Ectodermal cell (in vitro differentiated cells): ENCODE results near the gene KRTAP10-3.
"Not testable (repeated sequence)": the region's sequence is repeated elsewhere in the genome, so short reads cannot be mapped to it uniquely, and the experiment has no call there.

Source experiments
- H3K27ac ChIP-seq: 2 replicates; pipeline ENCODE4 v1.7.0; 2013; ENCODE audit warnings: mild to moderate bottlenecking, low read depth, low read length; ENCODE audit not compliant: insufficient read depth, poor library complexity, severe bottlenecking
- H3K27me3 ChIP-seq: 2 replicates; pipeline ENCODE4 v1.7.0; 2013; ENCODE audit warnings: mild to moderate bottlenecking, low read length; ENCODE audit not compliant: insufficient read depth, control insufficient read depth, poor library complexity, severe bottlenecking
- H3K36me3 ChIP-seq: one replicate; pipeline ENCODE4 v1.7.0; 2013; ENCODE audit warnings: low read length; ENCODE audit not compliant: control insufficient read depth, insufficient read depth
- H3K4me1 ChIP-seq: one replicate; pipeline ENCODE4 v1.7.0; 2013; ENCODE audit warnings: low read length; ENCODE audit not compliant: control insufficient read depth, insufficient read depth
- H3K4me3 ChIP-seq: 2 replicates; pipeline ENCODE4 v1.7.0; 2013; ENCODE audit warnings: low read depth, low read length, control low read depth; ENCODE audit not compliant: insufficient read depth
- H3K9me3 ChIP-seq: 2 replicates; pipeline ENCODE4 v1.7.0; 2013; ENCODE audit warnings: mild to moderate bottlenecking, low read length, moderate library complexity; ENCODE audit not compliant: control insufficient read depth
- WGBS, 2 experiments: methylation state at CpG; one replicate each; pipeline ENCODE4 v1.1.7; 2013; ENCODE audit warnings: missing lambda C conversion rate in 2 of 2; 5-methylcytosine and 5-hydroxymethylcytosine counted together

The KRTAP10-3 gene

GRCh38 chr21:44589586-44590305, 31.2 kb upstream of the KRTAP10-3 start:
- Histone ChIP-seq H3K27ac (no peak overlapping the region), H3K27me3 (no peaks in the 10 kb centered on the region), H3K9me3 (no peaks in the 10 kb centered on the region), H3K4me3 (no peak overlapping the region), H3K4me1 (peaks cover 12% of the 10 kb centered on the region), H3K36me3 (no peaks in the 10 kb centered on the region)
- 93% methylated on average over 24 of the region's 24 CpGs for WGBS, 2 experiments

GRCh38 chr21:44589094-44589493, 30.5 kb upstream of the KRTAP10-3 start:
- Histone ChIP-seq H3K27ac (no peak overlapping the region), H3K9me3 (no peaks in the 10 kb centered on the region), H3K27me3 (no peaks in the 10 kb centered on the region), H3K4me3 (no peak overlapping the region), H3K36me3 (no peaks in the 10 kb centered on the region), H3K4me1 (peaks cover 13% of the 10 kb centered on the region)
- WGBS, 2 experiments = 95 to 98% methylated on average over 2 of the region's 2 CpGs

DNA sequence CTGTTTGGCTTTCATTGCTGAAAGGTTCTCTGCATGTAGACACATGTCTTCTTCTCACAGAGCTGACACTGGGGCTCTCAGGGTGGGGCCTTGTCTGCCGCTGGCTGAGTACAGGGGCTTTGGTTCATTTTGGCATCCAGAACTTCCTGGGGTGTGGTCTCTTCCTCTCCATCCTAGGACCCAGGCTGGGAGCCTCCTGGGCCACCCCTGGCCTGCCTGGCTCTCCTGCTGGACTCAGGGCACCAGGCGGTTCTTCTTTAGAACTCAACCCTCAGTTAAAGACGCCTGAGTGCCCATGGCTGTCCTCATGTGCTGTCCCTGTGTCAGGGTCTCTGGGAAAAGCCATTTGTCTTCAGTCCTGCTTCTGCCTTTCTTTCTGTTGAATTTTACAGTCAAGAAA, 27.3 kb upstream of the KRTAP10-3 start:
- no peak overlapping the region for H3K4me3 ChIP-seq
- no peaks in the 10 kb centered on the region for H3K27me3 ChIP-seq
- peaks cover 4% of the 10 kb centered on the region for H3K4me1 ChIP-seq
- 91 to 95% methylated on average over 3 of the region's 3 CpGs for WGBS, 2 experiments
- H3K36me3 ChIP-seq = no peaks in the 10 kb centered on the region
- no peak overlapping the region for H3K27ac ChIP-seq
- H3K9me3 ChIP-seq = no peaks in the 10 kb centered on the region

DNA sequence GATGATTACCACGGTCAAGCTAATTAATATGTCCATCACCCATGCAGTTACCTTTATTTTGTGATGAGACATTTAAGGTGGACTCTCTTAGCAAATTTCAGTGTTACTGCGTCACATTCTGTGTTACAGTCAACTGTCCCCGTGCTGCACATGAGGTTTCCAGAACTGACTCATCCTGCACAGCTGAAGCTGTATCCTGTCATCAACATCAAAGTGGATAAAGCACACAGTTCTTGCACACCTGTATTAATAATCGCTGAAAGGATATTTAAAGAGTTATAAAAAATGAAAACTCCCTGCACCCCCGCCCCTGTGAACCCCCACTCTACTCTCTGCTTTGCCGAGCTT, 25.2 kb upstream of the KRTAP10-3 start:
- WGBS, 2 experiments = 93% methylated on average over 5 to 6 of the region's 6 CpGs
- no peaks in the 10 kb centered on the region for H3K36me3 ChIP-seq
- no peak overlapping the region for H3K4me3 ChIP-seq
- no peaks in the 10 kb centered on the region for H3K9me3 ChIP-seq
- no peak overlapping the region for H3K27ac ChIP-seq
- peaks cover 4% of the 10 kb centered on the region for H3K4me1 ChIP-seq
- H3K27me3 ChIP-seq = no peaks in the 10 kb centered on the region

DNA sequence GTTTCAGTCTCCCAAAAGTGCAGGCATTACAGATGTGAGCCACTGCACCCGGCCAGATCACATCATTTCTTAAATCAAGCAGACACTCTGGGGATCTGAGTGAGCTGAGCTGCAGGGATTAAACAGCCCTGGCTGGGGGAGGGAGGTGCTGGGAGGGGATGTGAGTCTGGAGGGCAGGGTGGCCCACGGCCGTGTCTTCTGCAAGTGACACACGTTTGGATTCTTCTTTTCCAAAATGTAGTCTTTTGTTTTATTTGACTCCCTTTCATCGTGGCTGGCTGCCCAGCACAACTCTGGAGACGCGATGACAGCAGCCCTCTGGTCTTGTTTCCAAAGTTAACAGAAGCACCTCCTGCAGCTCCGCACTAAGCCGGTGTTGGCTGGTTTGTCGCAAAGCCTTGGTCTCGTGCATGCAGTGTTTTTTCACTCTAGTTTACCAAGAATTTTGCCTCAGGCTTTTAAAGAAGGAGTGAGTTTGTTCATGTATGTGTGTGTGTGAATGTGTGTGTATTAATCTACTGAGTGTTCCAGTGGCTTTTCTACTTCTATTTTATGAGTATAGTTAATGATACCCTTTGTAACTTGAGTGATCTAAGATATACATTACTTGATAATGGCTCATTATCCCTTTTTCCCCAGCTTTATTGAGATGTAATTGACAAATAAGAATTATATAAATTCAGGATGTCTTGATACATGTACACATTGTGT, 24.6 kb upstream of the KRTAP10-3 start:
- 21 to 23% methylated on average over 11 of the region's 11 CpGs for WGBS, 2 experiments
- no peaks in the 10 kb centered on the region for H3K27me3 ChIP-seq
- H3K36me3 ChIP-seq = no peaks in the 10 kb centered on the region
- H3K9me3 ChIP-seq = no peaks in the 10 kb centered on the region
- peak overlapping the region; percentile 50 for H3K27ac ChIP-seq
- no peak overlapping the region for H3K4me3 ChIP-seq
- peaks cover 4% of the 10 kb centered on the region for H3K4me1 ChIP-seq

DNA sequence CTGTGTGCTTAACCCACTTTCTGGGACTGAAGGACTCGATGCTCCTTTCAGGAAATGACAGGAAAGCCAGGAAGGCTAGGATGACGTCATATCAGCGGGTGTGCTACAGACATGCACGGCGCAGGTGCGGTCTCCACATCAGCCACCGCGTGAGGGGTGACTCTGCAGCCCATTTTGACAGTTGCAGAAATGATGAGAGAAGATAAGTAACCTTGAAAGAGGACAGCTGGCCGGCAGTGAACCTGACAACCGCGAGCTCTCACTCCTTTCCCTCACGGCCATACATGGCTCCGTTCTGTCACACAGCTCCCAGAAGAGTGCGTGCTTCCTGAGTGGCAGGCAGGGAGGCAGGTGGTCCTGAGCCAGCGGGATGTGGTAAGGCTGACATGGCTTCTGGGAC, 23.5 kb upstream of the KRTAP10-3 start:
- WGBS, 2 experiments = 88 to 89% methylated on average over 15 of the region's 15 CpGs
- Histone ChIP-seq H3K36me3 (no peaks in the 10 kb centered on the region), H3K27me3 (no peaks in the 10 kb centered on the region), H3K4me3 (no peak overlapping the region), H3K9me3 (no peaks in the 10 kb centered on the region), H3K4me1 (peaks cover 4% of the 10 kb centered on the region), H3K27ac (no peak overlapping the region)

GRCh38 chr21:44581158-44581557, 22.6 kb upstream of the KRTAP10-3 start:
- Histone ChIP-seq H3K4me1 (peaks cover 4% of the 10 kb centered on the region), H3K27me3 (no peaks in the 10 kb centered on the region), H3K9me3 (no peaks in the 10 kb centered on the region), H3K36me3 (no peaks in the 10 kb centered on the region), H3K27ac (no peak overlapping the region), H3K4me3 (no peak overlapping the region)
- 93 to 97% methylated on average over 3 of the region's 3 CpGs for WGBS, 2 experiments

DNA sequence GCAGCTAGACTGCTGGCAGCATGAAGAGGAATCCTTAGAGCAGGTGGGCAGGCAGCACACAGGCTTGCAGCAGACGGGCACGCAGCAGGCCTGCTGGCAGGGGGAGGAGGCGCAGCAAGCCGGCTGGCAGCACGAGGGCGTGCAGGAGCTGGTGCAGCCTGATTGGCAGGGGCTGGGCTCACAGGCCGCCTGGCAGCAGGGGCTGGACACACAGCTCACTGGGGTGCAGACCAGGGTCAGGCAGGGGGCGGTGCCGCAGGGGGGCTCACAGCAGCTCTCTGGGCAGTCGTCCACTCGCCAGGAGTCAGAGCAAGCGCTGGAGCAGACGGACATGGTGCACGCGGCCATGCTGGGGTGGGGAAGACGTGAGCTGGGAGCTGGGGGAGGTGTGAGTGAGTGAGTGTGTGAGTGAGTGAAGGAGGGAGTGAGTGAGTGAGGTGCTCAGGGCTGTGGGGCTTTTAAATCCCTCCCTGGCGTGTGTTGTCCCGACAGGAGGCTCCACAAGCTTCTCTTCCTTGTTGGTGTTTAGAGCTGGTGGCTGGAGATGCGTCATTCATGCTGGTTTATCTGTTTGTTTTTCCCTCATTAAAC, 21.7 kb upstream of the KRTAP10-3 start, which contains the start of gene KRTAP10-5:
Gene KRTAP10-5, minus strand, starts transcription at position 374 of the 591 bp plus-strand sequence. Its CDS starts 26 bp downstream, at position 348.
- not testable (repeated sequence) for H3K27me3 ChIP-seq, H3K36me3 ChIP-seq, H3K4me1 ChIP-seq, H3K27ac ChIP-seq, H3K9me3 ChIP-seq, H3K4me3 ChIP-seq
- WGBS, 2 experiments = 81 to 83% methylated on average over 19 of the region's 19 CpGs

GRCh38 chr21:44579833-44580144, 21.2 kb upstream of the KRTAP10-3 start:
- Histone ChIP-seq H3K9me3 (no peaks in the 10 kb centered on the region), H3K27ac (no peak overlapping the region), H3K27me3 (no peaks in the 10 kb centered on the region), H3K36me3 (no peaks in the 10 kb centered on the region), H3K4me3 (no peak overlapping the region), H3K4me1 (peaks cover 5% of the 10 kb centered on the region)
- WGBS, 2 experiments = 82 to 86% methylated on average over 7 of the region's 7 CpGs

- Histone ChIP-seq H3K27ac (no peak overlapping the region), H3K4me3 (no peak overlapping the region), H3K9me3 (no peaks in the 10 kb centered on the region), H3K4me1 (peaks cover 9% of the 10 kb centered on the region), H3K36me3 (no peaks in the 10 kb centered on the region), H3K27me3 (no peaks in the 10 kb centered on the region)
- WGBS, 2 experiments = 89 to 90% methylated on average over 22 of the region's 22 CpGs
These were observed 20.6 kb upstream of the KRTAP10-3 start for GRCh38 chr21:44579056-44579832.
